NCI-H460 (cell line): ENCODE data around the gene DNMT3L. TPM values are rescaled to one million over a fixed set of nuclear protein-coding genes. Genes with fewer than 3 reads are reported as not detected.

ENCODE experiments used
- DNase-seq: peaks from one replicate; pipeline ENCODE4 v3.0.0-alpha.2; 2016; ENCODE audit warnings: low read depth; ENCODE audit errors: extremely low read depth
- total RNA-seq: library from RNA; depleted of rRNA; stranded (reverse); fragments of >200 nt; shearing (Covaris generic); gene quantifications from 2 replicates; pipeline ENCODE4 v1.2.3, GENCODE V29; 2014

DNMT3L gene
- total RNA-seq, 1 experiment from 2014 or later, result not detected

DNA sequence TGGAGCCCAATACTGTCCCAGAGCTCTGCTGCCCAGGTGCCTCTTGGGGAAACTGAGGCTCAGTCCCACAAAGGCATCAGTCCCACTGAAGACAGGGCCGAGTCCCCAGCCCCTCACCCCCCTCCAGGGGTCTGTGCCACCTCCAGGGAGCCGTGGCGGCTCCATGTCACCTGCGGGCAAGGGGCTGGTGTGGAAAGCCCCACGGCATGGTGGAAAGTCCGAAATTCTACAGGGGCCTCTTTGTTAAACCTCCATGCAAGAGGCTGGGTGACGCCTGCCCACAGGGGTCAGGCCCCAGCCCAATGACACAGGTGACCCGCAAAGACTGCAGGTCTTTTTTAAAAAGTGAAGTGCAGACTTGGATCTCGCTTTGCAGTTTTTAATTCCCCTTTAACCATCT, 20.7 kb upstream of the DNMT3L start:
- no peak for DNase-seq

DNA sequence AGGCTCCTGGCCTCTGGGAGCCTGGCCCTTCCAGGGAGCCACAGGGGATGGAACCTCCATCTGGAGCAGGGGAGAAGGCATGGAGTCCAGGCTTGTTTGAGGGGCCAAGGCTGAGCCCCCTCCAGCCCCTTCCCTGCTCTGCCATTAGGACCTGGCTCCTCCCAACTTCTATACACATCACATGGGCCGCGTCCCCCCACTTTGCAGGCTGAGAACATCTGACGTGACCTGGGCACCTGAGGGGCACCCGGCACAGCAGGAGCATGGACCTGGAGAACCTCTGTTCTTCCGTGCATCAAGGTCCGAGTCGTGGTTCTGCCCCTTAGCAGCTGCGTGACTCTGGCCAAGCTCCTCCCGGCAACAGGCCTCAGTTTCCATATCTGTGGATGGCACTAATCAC, 20.1 kb upstream of the DNMT3L start:
- no peak for DNase-seq

DNA sequence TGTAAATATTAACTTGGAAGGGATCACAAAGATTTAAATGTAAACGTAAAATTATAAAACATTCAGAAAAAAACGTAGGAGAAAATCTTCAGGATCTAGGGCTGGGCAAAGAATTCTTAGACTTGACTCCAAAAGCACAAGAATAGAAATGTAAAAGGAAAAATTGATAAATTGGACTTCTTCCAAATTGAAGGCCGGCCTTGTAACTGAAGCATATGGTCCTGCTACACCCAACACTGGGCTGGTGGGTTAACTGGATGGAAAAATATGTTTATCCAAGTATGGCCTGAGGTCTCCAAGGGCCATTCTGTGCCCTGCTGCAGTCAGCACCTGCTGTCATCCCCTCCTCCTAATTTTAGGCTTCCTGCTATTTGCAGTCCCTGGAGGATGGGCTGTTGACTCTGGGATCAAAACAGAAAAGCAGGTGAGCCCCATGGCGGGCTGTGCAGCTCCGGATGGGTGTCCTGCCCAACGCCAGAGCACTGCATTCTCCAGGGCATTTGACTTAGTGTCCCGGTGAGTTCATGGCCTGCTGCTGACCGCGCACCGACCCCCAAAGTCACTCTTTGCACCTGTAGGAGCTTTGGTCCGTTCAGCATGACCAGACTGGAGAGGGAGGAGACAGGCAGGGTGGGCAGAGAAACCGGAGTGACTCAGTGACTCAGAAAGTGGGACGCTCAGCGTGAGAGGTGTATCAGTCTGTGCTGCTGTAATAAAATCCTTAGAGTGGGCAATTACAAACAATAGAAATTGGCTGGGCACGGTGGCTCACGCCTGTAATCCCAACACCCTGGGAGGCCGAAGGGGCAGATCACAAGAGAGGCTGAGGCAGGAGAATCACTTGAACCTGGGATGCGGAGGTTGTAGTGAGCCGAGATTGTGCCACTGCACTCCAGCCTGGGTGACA, 17.9 kb upstream of the DNMT3L start:
- DNase-seq, result no peak

DNA sequence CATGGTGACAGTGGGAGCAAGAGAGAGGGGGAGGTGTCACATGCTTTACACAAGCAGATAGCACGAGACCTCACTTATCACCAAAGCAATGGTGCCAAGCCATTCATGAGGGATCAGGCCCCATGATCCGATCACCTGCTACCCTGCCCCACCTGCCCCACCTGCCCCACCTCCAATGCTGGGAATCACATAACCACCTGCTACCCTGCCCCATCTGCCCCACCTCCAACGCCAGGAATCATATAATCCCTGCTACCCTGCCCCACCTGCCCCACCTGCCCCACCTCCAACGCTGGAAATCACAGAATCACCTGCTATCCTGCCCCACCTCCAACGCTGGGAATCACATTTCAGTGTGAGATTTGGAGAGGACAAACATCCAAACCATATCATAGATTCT, 13.3 kb upstream of the DNMT3L start:
- no peak for DNase-seq

DNA sequence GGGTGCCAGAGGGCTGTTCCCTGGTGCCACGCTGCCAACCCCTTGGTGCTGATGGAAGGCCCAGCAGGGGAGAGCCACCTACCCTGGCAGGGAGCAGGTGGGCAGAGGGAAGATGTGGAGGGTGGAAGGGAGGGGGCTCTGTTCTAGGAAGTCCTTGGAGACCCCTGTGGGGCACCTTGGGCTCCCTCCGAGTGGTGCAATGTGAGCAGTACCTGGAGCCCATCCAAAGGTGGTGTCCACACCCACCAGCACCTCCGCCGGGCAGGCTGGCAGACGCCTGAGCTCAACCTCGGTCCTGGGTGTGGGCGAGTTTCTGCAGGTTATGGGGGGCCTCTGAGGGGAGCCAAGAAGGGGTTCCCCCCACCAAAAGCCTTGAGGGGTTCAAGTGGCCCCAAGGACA, 11.3 kb upstream of the DNMT3L start:
- no peak for DNase-seq

DNA sequence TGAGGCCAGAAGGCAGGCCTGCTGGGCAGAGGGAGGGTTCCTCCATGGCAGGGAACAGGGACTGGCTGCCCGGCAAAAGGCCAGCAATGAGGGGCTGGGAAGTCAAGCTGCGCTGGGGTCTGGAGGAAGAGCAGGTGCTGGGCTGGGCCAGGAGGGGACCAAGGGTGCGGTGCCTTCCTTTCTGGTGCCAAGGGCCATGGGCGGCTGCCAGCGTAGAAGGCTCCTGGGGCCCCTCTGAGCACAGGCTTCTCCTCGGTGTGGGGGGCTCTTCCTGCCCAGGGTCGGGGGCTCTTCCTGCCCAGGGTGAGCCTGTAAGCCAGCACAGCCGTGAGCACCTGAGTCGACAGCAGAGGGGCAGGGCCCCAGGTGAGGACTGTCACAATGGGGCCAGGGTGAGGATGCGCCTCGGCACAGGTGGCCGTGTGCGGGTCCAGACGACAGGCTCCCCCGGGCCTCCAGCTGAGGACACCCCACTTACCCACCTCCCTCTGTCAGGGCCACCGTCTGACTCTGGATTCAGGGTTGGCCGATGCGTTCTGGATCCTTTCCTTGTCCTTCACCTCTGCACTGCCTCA, 10.7 kb upstream of the DNMT3L start:
- DNase-seq, result no peak

DNA sequence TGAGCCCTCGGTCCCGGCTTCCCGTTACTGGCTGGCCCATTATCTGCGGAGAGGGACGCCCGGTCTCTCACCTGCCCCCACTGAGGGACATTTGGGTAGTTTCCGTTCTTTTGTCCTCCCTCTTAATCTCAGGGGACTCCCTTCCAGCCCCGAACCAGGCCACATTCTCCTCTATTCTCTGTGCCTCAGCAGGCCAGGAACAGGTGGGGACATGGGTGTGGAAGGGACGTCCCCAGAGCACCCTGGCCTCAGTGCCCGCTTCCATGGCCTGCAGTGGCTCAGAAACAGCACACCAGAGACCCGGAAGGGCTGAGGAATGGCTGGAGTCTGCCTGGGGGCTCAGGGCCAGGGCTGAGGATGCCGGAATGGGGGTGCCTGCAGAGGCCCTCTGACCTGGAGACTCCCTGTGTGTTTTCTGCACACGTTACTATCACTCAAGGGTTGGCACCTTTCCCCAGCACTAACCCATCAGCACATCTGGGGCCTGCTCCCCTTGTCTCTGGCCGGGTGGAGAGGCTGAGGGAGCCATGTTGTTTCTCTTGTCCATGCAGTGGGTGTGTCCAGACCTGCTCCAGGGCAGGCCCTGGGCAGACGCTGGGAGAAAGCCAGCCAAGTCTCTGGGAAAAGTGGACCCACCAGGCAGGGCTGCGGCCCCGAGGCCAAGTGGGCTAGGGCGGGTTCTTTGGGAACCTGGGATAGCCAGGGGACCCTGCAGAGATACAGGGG, 10.0 kb upstream of the DNMT3L start:
- no peak for DNase-seq

DNA sequence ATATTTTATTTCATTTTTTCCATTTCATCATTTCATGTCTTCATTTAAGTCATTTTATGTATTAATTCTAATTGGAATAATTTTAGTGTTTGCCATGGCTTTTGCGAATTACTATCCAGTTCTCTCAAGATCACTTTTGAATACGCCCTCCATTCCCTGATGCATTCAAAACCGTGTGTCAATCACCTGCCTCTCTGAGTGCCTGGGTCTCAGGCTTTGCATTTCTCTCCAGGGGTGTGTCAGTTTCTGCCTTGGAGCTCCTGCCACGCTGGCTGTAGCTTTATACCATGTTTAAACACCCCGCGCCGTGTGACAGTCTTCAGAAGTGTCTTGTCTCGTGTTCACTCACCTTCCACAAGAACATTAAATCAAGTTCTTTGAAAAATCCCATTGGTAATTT, 7.4 kb upstream of the DNMT3L start:
- no peak for DNase-seq

DNA sequence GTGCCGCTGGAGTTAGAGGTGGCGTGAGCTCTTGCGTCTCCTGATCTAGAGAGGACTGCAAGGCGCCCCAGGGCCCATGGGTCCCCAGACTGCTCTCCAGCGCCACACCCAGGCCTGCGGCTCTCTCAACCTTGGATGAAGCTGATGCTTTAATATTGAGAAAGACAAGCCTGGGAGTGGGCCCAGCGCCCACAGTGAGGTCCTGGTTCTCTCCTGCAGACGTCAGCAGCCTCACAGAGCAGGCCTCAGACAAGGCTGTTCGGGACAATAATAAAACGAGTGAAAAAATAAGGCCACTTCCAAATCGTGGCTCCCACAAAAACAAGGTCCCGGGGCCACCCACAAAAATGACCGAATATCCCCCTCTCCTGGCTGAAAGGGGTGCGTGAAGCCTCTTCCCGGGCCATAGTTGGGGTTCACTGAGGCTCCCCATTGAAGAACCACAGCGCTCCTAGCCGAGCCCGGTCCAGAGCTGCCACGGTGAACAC, 6.0 kb upstream of the DNMT3L start:
- DNase-seq, result no peak

DNA sequence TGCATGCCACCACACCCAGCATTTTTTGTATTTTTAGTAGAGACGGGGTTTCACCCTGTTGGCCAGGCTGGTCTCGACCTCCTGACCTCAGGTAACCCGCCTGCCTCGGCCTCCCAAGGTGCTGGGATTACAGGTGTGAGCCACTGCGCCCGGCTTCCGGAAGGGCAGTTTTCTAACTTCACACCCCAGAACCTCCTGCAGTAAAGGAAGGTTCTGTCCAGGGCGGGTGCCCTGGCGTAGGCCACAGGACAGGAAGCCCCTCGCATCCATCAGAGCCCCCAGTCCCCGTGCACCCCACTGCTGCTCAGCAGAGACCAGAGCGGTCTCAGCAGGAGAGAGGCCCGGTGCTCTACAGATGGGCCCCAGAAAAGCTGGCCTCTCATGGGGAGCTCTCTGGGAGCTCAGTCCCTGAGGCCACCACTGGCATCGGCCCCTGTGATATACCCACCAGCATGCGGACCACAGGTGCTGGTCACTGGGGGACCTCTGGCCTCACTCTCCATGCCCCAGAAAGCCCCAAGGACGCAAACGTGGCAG, 4.1 kb upstream of the DNMT3L start:
- no peak for DNase-seq

DNA sequence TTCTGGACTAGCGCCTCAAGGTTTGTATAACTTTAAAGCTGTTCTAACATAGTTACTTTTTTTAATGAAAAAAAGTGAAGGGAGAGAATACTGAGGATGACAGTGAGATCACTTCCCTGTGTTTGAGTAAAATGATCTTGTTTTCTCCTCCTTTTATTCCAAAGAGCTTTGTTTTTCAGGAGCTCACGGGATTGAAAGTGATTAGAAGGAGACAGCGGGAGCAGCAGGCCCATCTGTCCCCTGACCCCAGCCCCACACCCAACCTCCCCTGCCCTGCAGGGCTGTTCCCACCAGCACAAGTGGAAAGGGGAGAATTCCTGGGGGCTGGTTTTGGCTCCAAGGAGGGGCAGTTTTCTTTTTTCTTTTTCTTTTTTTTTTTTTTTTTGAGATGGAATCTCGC, 2.1 kb upstream of the DNMT3L start:
- DNase-seq, result no peak

DNA sequence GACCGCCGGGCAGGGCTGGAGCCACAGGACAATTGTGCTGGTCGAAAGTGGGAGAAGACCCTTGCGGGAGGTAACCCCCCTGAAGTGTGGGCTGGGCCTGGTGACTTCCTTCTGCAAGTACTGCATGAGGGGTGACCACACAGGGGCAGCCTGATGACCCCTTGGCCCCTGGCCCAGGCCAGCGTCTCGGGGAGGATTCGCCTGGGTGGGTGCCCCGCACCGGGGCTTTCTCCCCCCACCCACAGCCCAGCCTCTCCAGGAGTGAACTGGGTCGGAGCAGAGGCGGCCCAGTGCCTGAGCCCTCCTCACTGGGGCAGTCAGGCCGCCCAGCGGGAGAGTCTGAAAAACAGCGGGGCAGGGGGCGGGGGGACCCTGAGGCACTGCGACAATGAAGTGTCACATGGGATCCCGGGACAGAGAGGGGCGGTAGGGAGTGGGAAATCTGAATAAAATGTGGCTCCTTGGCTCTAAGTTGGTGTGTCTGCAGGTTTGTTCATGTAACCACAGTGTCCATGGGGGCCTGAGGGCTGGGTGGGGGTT, 1.6 kb upstream of the DNMT3L start:
- no peak for DNase-seq

DNA sequence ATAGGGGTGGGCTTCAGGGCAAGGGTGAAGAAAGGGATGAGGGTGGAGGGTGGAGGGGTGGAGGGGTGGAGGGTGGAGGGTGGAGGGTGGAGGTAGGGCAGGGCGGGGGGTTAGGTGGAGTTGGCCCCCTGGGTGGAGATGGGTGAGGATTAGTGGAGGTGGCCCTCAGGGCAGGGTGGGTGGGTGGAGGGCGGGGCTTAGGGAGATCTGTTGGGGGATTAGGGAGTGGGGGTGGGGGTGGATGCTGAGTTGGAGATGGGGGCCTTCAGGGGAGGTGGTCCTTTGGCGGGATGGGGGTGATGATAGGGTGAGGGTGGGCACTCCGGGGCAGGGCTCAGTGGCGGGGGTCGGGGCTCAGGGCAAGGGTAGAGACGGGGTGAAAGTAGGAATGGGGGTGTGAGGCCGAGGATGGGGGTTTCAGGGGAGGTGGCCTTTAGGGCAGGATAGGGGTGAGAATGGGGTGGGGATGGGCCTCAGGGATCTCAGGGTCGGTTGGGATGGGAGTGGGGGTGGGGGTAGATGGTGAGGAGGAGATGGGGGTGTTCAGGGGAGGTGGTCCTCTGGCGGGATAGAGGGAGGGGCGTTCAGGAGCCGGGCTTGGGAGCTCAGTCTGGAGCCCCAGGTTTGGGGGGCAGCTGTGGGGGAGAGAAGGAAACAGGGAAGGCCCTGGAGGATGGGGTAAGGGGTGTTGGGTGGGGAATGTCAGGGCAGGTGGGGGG, 800 bp upstream of the DNMT3L start:
- DNase-seq, result no peak

DNA sequence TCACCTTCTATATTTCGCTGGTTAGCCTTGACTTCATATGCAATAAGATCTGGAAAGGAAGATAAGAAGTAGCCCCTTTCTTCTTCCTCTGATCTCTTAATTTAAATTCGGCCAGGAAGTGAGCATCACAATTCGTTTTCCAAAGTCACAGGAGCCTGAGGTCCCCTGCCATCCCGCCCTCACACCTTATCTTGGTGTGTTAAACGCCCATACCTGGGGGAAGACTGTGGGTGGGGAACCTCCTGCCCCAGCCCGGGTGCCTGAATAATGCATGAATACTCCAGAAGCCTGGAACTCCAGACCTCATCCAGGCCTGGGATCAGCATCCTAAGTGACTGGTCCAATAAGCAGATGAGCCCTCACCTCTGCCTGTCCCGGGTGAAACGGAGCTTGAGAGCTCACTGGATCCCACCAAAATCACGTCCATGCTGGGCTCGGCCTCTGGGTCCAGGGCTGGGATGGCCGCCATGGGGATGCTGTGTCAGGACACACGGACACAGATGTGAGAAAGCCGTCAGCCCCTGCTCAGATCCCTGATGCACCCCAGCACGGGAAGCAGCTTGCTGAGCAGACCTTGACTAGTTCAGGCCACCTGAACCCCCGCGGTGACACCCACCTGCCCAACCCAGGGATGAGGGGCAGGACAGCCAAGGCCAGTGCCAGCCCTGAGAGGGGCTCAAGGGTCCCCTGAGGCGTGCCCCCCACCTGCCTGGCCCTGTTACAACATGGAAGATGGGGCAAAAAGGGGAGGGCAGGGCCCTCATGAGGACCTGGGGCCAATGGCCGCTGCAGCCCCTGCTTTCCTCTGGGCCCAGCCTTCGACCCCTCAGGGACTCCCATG, 686 bp downstream of the DNMT3L start:
- no peak for DNase-seq

DNA sequence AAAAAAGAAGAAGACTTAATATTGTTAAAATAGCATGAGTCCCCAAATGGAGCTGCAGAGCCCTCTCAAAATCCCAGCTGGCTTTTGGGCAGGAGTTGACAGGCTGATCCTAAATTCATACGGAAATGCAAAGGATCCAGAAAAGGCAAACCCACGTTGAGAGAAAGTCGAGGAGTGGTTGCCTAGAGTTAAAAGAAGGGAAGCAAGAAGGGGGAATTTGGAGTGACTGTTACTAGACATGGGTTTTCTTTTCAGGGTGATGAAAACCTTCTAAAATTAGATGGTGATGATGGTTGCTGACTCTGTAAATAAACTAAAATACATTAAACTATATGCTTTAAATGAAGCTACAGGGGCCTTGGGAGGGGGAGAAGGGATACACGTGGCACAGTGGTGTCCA, 1.6 kb downstream of the DNMT3L start:
- no peak for DNase-seq

DNA sequence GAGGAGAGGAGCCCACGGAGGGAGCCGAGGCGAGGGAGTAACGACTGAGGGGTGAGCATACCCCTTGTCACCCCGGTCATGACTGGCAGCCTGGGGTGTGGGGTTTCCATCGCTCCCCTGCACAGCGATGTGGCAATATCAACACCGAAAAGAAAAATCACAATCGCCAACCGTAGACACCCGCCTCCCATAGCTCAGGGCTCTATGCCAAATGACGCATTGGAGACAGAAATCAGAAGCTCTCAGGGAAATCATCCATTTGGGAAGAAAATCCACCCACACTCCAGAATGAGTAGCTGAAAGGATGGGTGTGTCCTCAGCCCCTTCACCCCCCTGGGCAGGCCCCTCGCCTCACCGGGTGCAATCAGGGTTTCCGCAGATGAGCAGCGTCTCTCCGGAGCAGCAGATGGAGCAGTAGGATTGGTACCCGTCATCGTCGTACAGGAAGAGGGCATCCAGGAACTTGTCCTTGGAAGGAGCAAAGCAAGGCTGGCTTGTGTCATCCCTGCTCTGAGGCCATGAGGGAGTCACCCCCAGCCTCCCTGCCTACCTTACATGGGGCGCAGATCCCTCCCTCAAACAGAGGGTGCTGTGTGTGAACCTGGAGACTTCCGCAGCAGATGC, 2.5 kb downstream of the DNMT3L start:
- no peak for DNase-seq

DNA sequence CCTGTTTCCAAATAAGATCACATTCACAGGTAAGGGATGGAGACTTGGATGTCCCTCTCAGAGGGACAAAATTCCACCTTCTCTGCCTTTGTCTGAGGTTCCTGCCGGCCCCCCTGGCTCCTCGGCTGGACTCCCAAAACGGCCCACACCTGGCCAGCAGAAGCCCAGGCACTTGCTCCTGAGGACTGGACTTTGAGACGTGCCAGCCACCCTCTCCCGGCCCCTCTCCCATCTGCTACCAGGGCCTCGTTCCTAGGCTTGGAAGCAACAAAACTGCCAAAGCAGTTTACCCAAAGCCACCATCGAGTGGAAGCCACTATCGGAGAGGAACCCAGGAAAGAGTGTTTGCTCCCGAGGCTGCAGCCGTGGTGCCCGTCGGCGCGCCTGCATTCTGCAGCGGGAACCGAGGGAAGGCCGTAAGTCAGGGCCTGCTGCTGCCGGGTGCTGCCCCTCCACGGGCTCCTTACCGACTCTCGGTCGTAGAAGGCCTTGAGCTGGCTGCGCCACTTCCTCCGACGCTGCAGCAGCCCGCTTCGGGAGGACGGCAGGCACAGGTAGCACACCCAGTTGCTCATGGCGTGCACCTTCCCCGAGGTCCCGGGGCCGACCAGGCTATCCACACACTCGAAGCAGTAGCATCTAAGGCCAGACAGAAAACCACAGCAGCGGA, 3.5 kb downstream of the DNMT3L start:
- no peak for DNase-seq

DNA sequence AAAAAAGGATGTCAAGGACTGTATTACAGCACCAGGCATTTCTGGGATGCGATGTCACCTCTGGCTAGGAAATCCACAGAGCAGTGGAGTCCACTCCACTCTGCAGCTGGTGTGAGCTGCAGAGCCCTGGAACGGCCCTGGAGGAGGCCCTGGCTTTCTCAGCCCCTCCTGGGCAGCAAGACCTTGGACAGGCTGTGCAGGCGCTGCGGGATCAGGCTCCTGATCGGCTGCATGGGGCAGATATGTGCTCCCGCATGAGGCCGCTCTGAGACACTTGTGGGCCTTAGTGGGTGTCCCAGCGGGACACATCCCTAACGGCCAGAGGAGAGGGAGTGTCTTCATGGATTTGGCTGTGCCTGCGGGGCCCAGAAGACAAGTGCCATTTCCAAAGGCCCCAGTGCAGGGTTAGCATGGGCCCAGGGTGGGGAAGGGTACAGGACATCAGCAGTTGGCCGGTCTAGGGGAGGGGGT, 6.2 kb downstream of the DNMT3L start:
- no peak for DNase-seq
